ENCODE data around the gene FOSB. TPM values are rescaled to one million over a fixed set of nuclear protein-coding genes. Genes with fewer than 3 reads are reported as not detected.

Gene FOSB
- total RNA-seq, 1 donor from 2014 or later: 0.33 TPM

- no peak for DNase-seq (ENCODE audit: low read depth, low spot score)
These were observed 25.4 kb upstream of the FOSB start for GRCh38 chr19:45442408-45442777.

DNA sequence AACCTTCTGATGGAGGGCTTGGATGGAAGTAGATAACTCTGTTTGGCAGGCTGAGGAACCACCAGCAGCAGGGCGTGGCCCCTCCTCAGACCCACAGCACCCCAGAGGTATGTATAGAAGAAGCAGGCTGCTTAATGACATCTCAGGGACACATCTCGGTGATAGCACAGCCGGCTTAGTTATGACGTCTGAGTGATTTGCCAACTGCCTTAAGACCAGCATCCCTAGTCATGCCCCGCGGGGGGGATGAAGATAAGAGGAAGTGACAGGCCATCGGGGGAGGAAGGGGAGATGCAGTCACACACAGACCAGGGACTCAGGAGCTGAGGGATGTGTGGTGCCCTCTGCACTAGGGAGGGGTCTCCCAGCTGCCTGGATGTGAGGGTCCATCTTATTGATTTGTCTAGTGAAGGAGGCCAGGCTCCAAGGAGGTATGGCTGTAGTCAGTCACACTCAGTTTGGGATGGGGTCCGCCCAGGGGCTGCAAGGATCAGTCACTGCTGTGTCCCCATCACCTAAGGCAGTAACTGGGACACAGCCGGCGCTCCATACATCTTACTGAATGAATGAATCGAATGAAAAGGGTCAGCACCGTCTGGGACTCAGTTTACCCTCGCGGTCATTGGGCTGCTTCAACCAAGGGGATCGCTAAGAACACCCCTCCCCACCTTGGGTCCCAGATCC is 24.9 kb upstream of the FOSB start:
- no peak for DNase-seq (ENCODE audit: low read depth, low spot score)

- DNase-seq (ENCODE audit: low read depth, low spot score): peak; percentile 81
These were observed 24.1 kb upstream of the FOSB start for GRCh38 chr19:45443462-45444317.

DNA sequence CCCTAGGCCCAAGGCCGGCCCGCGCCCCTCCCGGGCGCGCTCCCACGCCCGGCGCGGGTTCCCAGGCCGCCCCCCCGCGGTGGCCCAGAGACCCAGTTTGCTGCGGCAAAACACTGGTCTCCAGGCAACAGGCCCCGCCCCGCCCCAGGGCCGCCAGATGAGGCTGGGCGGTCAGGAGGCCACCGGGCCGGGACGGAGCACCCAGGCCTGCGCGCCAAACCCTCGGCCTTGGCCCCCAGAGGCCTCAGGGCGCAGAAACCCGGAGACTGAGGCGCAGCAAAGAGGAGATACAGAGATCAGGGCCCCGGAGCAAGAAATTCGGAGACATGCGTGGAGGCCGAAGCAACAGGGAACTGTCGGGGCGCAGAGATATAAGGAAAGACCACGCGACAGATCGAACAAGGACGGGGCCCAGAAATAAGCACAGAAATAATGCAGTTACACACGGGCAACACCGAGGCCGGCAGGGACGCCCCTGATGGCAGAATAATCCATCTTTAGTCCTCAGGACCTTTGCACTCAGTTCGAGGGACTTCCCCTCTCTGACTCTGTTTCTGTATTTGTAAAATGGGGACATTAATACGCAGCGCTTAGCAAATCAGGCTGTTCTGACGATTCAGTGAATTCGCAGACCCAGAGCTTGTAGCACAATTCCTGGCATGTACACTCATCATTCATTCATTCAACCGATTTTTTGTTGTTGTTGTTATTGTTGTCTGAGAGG is 23.3 kb upstream of the FOSB start:
- DNase-seq (ENCODE audit: low read depth, low spot score): no peak

DNA sequence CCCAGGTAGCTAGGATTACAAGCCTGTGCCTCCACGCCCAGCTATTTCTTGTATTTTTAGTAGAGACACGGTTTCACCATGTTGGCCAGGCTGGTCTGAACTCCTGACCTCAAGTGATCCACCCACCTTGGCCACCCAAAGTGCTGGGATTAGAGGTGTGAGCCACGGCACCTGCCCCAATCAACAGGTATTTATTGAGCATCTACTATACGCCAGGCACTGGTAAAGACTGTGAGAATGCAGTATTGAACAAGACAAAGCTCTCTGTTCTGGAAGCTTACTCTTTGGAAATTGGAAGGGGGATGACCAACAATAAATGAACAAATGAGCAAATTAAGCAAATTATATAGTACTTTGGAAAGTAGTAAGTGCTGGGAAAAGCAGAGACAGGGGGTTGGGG is 22.7 kb upstream of the FOSB start:
- no peak for DNase-seq (ENCODE audit: low read depth, low spot score)

DNA sequence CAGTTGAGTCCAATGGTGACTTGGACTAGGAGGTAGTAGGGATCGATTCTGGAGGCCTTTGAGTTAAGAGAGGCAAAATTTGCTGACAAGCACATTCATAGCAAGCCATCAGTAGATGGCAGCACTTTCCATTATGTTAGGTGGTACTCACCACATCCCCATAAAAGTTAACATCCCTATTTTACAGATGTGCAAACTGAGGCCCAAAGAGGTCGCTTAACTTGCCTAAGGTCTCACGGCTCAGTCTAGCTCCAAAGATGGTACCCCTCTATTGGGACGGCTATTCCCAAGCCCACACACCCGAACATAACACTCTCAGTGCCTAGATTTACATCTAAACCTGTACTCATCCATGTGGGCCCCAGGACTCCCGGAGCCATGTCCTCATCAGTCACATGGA is 21.5 kb upstream of the FOSB start:
- DNase-seq (ENCODE audit: low read depth, low spot score): no peak

DNA sequence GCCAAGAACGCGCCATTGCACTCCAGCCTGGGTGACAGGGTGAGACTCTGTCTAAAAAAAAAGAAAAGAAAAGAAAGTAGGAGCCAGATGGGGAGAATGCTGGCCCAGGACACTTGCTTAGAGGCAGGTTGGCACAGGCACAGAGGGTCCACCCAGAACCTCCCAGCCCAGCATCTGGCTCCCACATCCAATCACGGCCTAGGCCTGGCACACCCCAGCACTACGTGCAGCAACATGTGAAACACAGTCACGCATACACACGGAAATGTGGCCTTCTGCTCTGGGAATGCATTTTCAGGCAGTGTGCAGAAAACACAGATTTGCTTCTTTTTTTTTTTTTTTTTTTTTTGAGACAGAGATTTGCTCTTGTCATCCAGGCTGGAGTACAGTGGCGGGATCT is 20.9 kb upstream of the FOSB start:
- DNase-seq (ENCODE audit: low read depth, low spot score): no peak

DNA sequence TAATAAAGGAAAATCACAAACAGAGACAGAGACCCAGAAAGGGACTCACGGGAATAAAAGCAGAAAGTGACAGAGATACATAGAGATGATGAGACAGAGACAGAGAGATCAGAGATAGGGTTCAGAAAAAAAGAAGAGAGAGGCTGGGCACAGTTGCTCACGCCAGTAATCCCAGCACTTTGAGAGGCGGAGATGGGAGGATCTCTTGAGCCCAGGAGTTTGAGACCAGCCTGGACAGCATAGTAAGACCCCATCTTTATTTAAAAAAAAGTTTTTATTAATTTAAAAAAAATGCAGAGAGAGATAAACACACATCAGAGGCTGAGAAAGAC is 19.4 kb upstream of the FOSB start:
- DNase-seq (ENCODE audit: low read depth, low spot score): no peak

GRCh38 chr19:45448887-45449299 is 18.9 kb upstream of the FOSB start:
- no peak for DNase-seq (ENCODE audit: low read depth, low spot score)

DNA sequence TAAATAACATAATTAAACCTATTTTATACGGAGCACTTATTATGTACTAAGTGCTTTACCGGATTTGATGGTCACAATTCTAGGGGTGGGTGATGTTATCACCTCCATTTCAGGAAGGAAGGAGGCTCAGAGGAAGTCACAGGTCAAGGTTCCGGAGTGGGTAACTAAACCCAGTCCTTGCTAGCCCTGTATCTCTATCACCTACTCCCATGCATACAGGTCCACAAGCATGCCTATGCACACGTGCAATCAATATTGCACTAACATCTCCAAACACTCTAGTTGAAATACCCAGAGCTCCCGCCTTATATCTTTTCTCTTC is 17.8 kb upstream of the FOSB start:
- no peak for DNase-seq (ENCODE audit: low read depth, low spot score)

DNA sequence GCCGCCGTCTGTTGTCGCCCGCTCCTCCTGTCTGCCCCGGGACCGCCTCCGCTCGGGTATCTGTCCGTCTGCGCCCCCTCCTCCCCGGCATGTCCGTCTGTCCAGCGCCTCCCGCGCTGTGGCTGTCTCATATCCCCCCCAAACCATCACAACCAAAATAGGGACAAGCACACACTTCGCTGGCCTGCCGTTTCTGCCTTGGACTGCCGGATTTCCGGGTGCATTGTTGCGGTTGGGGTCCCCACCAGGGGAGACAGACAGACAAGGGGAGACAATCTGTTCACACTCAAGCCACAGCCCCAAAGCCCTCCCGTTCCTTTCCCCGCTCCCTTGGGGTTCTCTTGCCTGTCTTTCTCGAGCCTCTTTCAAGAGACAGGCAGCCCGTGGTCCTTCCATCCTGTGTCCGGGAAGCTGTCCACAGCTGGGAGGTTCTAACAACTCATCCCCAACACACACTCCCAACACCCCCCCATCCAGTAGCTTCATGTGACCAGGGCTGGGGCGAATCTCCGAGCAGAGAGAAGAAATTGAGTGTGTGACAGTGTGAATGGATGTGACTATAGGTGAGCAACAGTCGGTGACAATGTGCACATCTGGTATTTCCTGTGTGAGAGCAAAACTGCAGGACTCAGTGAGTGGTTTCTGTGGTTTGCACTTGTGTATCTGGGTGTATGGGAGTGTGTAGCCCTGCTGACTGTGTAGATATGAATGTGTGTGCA is 16.5 kb upstream of the FOSB start:
- DNase-seq (ENCODE audit: low read depth, low spot score): no peak

GRCh38 chr19:45451850-45452387 is 15.9 kb upstream of the FOSB start:
- no peak for DNase-seq (ENCODE audit: low read depth, low spot score)

GRCh38 chr19:45455707-45456499 is 11.9 kb upstream of the FOSB start:
- DNase-seq (ENCODE audit: low read depth, low spot score): peak; percentile 96

- no peak for DNase-seq (ENCODE audit: low read depth, low spot score)
These were observed 11.3 kb upstream of the FOSB start for GRCh38 chr19:45456500-45456815.

DNA sequence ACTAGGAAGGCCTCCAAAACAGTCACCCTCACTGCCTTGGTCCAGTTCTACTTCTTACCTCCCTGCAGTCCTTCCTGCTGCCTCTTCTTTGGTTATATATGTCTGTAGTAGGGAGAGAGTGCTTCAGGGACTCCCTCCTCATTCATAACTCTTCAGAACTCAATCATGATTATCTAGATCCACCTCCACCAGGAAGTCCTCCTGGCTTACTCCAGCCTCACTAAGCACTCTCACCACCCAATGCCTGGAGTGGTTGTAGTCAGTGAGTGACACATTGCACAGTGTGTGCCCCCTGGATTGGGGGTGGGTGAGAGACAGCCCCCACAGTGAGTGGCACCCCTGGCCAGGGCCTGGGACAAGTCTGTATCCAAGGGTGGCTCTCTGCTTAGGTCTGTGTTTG is 10.0 kb upstream of the FOSB start:
- DNase-seq (ENCODE audit: low read depth, low spot score): no peak

GRCh38 chr19:45460807-45461347 is 6.9 kb upstream of the FOSB start:
- DNase-seq (ENCODE audit: low read depth, low spot score): no peak

DNA sequence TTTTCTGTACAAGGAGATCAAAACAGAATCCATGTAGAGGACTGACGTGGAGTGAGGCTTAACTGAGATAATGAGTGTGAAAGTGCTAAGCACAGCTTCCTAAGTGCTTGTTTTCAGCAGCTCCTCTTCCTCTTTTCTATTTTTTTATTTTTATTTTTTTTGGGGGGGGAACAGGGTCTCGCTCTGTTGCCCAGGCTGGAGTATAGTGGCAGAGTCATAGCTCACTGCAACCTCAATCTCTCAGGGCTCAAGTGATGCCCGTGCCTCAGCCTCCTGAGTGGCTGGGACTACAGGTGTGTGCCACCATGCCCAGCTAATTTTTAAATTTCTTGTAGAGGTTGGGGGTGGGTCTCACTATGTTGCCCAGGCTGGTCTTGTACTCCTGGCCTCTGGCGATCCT is 5.6 kb upstream of the FOSB start:
- DNase-seq (ENCODE audit: low read depth, low spot score): no peak

- DNase-seq (ENCODE audit: low read depth, low spot score): no peak
These were observed 4.6 kb upstream of the FOSB start for GRCh38 chr19:45463241-45463640.

DNA sequence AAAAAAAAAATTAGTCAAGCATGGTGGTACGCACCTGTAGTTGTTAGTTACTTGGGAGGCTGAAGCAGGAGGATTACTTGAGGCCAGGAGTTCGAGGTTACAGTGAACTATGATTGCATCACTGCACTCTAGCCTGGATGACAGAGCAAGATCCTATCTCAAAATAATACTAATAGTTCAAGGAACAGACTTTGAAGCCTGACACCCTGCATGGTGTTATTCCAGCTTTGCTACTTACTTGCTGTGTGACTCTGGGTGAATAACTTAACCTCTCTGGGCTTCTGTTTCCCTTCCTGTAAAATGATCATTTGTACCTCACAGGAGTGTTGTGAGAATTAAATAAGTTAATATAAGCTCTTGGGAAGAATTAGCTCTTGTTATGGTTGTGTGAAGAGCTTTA is 3.5 kb upstream of the FOSB start:
- no peak for DNase-seq (ENCODE audit: low read depth, low spot score)

DNA sequence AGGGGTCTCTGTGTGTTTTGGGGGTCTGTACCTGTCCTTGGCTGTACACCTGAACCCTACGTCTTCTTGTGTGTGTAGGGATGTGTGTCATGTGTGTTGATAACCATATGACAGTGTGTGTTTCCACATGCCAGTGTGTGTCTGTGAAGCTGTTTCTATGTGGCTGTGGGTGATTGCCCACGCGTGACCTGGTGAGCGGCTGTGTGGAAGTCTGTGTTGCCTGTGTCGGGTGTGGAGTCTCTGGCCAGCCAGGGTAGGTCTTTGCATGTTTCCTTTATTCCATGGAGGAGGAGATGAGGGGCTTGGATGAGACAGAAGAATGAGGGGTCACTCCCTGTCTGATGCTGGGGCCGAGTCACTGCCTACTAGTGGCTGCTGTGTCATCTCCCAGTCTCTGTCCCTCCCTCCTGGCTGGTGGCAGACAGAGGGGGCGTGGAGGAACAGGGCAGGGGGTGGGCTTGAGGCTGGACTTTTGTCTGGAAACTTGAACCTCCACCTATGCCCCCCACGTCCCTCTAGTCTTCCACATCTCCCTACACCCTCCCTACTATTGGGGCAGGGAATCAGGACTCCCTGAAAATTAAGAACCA is 2.8 kb upstream of the FOSB start:
- DNase-seq (ENCODE audit: low read depth, low spot score): no peak

GRCh38 chr19:45467115-45467455 is 711 bp upstream of the FOSB start:
- DNase-seq (ENCODE audit: low read depth, low spot score): no peak
